NB4 (cell line): Measurements from ENCODE around the gene TMEM223.

Source experiments
- CTCF ChIP-seq: IDR thresholded peaks from one replicate; pipeline ENCODE4 v1.5.1; 2012; ENCODE audit warnings: low read depth, low read length
- MYC ChIP-seq: IDR thresholded peaks from 2 replicates; pipeline ENCODE4 v1.6.1; 2011; ENCODE audit warnings: low read depth, low read length
- POLR2A ChIP-seq: IDR thresholded peaks from 2 replicates; pipeline ENCODE4 v1.6.1; 2011; ENCODE audit warnings: mild to moderate bottlenecking; ENCODE audit not compliant: insufficient read length; ENCODE audit errors: extremely low read depth

GRCh38 chr11:62788991-62789390, 2.8 kb downstream of the TMEM223 start:
- no peak for TF ChIP-seq CTCF
- TF ChIP-seq POLR2A, result no peak
- no peak for TF ChIP-seq MYC
